Vagina (tissue), 2 donors: ENCODE measurements around the gene TTLL5.

Experiments
- CTCF ChIP-seq, 3 experiments: fragments of 450-650 bp in 2 of 3; fragments of 200-600 bp in 1 of 3; sonication (generic) in 1 of 3; IDR thresholded peaks; one replicate each; pipeline ENCODE4 v1.5.1; 2017 to 2019; ENCODE audit warnings: antibody characterized with exemption in 3 of 3, mild to moderate bottlenecking in 2 of 3, moderate library complexity in 2 of 3
- POLR2A ChIP-seq, 2 donors: fragments of 450-650 bp; IDR thresholded peaks; one replicate each; pipeline ENCODE4 v1.6.1; 2017; ENCODE audit warnings: antibody characterized with exemption in 2 of 2, mild to moderate bottlenecking in 2 of 2, moderate library complexity in 2 of 2
- POLR2AphosphoS5 ChIP-seq, 2 donors: sonication (generic); formaldehyde crosslinking; IDR thresholded peaks; one replicate each; pipeline ENCODE4 v1.9.0; 2017; ENCODE audit warnings: antibody characterized with exemption in 2 of 2, mild to moderate bottlenecking in 2 of 2, low read depth in 1 of 2; ENCODE audit not compliant: insufficient read depth in 1 of 2

GRCh38 chr14:75983019-75983358, 321.9 kb downstream of the TTLL5 start:
- no peak for TF ChIP-seq CTCF (IDR thresholded peaks at IDR 0.05)
- no peak for TF ChIP-seq POLR2A (IDR thresholded peaks at IDR 0.05)
- TF ChIP-seq POLR2AphosphoS5 (IDR thresholded peaks at IDR 0.05; ENCODE audit: insufficient read depth in 1 of 2, low read depth in 1 of 2): no peak
